HepG2 (cell line): ENCODE data around the gene PCSK5. TPM values are rescaled to one million over a fixed set of nuclear protein-coding genes. Genes with fewer than 3 reads are reported as not detected.

Experiments
- ATAC-seq: fragments of 200-7000 bp; cut with Tn5 transposase; 3 replicates; pipeline ENCODE4 v1.9.1; 2020; ENCODE audit warnings: mild to moderate bottlenecking, moderate library complexity
- BruUV-seq: library from RNA; stranded (reverse); fragments of 400-500 nt; replicated peaks from 2 replicates; lab custom pipeline; 2021; lab: Mats Ljungman, UMichigan
- CTCF ChIA-PET: fragments of 300-600 bp; formaldehyde crosslinking; extraction: SDS; loops from one replicate; lab custom pipeline; 2021; ENCODE audit warnings: low total read pairs, inconsistent platforms, low intra/inter-chr PET ratio; lab: Yijun Ruan, JAX
- POLR2A ChIA-PET: fragments of 350-600 bp; sonication (Branson Sonifier 250); formaldehyde crosslinking; loops from one replicate; lab custom pipeline; 2020; ENCODE audit warnings: antibody characterized with exemption, inconsistent platforms; lab: Yijun Ruan, JAX
- DNase-seq: peaks from one replicate; pipeline ENCODE4 v3.0.0-alpha.2; 2015; ENCODE audit warnings: low spot score
- FAIRE-seq: peaks from 3 replicates; lab custom pipeline; 2011; peaks lifted over from hg19 to GRCh38; lab: Jason Lieb, UNC
- H2AFZ ChIP-seq: one replicate; pipeline ENCODE4 v1.6.1; 2011; ENCODE audit warnings: low read length, inconsistent platforms
- H3K27ac ChIP-seq: fragments of 300-600 bp; 3 replicates; pipeline ENCODE4 v1.8.0; 2011; ENCODE audit warnings: mixed run types, mild to moderate bottlenecking, mixed read lengths, low read length, inconsistent platforms; ENCODE audit not compliant: insufficient read depth; ENCODE audit errors: extremely low read length
- H3K27me3 ChIP-seq, 2 experiments: fragments of 200-600 bp in 1 of 2; 2 replicates in 1 of 2; 3 replicates in 1 of 2; pipeline versions ENCODE4 v1.6.0 to v1.8.0; 2011; ENCODE audit warnings: low read length in 2 of 2, mild to moderate bottlenecking in 2 of 2, moderate library complexity in 2 of 2, inconsistent platforms in 1 of 2; ENCODE audit not compliant: insufficient read depth in 2 of 2, control insufficient read depth in 1 of 2
- H3K36me3 ChIP-seq, 2 experiments: fragments of 200-600 bp in 1 of 2; replicated peaks in 1 of 2; 2 replicates in 1 of 2; 3 replicates in 1 of 2; pipeline versions ENCODE4 v1.5.1 to v1.8.0; 2011; ENCODE audit warnings: low read length in 2 of 2, inconsistent platforms in 1 of 2; ENCODE audit not compliant: insufficient read depth in 2 of 2, control insufficient read depth in 1 of 2
- H3K4me1 ChIP-seq: 2 replicates; pipeline ENCODE4 v1.5.1; 2012; ENCODE audit warnings: low read length, inconsistent platforms; ENCODE audit not compliant: insufficient read depth
- H3K4me2 ChIP-seq: 2 replicates; pipeline ENCODE4 v1.6.0; 2011; ENCODE audit warnings: low read depth, low read length, inconsistent platforms
- H3K4me3 ChIP-seq, 3 experiments: fragments of 200-600 bp in 1 of 3; sonication (generic), shearing (Covaris generic) in 1 of 3; replicated peaks in 1 of 3; 2 replicates each; pipeline ENCODE4 v1.5.1; 2011 to 2016; ENCODE audit warnings: low read length in 3 of 3, inconsistent platforms in 2 of 3, low read depth in 2 of 3, mild to moderate bottlenecking in 2 of 3, control low read depth in 1 of 3, mixed read lengths in 1 of 3; ENCODE audit not compliant: insufficient read depth in 1 of 3
- H3K79me2 ChIP-seq: one replicate; pipeline ENCODE4 v1.6.1; 2011; ENCODE audit warnings: low read length, inconsistent platforms; ENCODE audit not compliant: insufficient read depth
- H3K9ac ChIP-seq: 2 replicates; pipeline ENCODE4 v1.6.0; 2011; ENCODE audit warnings: mild to moderate bottlenecking, low read depth, low read length, inconsistent platforms; ENCODE audit not compliant: insufficient read depth
- H3K9me3 ChIP-seq: 2 replicates; pipeline ENCODE4 v1.5.1; 2012; ENCODE audit warnings: mild to moderate bottlenecking, low read length
- H4K20me1 ChIP-seq: 2 replicates; pipeline ENCODE4 v1.6.0; 2011; ENCODE audit warnings: inconsistent platforms, mild to moderate bottlenecking, low read length, moderate library complexity; ENCODE audit not compliant: insufficient read depth
- GATAD1 ChIP-seq: IDR thresholded peaks from 2 replicates; pipeline ENCODE4 v1.6.1; 2016; ENCODE audit warnings: missing genetic modification reagents, missing compliant biosample characterization
- PAF1 ChIP-seq: IDR thresholded peaks from 2 replicates; pipeline ENCODE4 v1.6.1; 2016; ENCODE audit warnings: missing genetic modification reagents, missing compliant biosample characterization
- WGBS: methylation state at CpG from one replicate; pipeline ENCODE4 v1.1.6; 2017; ENCODE audit warnings: low lambda C conversion rate; 5-methylcytosine and 5-hydroxymethylcytosine counted together
- in situ Hi-C: cut with HindIII; loops from 2 replicates; pipeline ENCODE4 v1.10.0; 2017; ENCODE audit warnings: low pct_unique_long_range_greater_than_20kb; ENCODE audit not compliant: extremely low pct_ligation_motif_present
- intact Hi-C: fragments of 100-400 bp; cut with micrococcal nuclease; formaldehyde crosslinking; loops from one replicate; pipeline ENCODE4 v1.10.0; 2022; ENCODE audit not compliant: unreplicated experiment
- polyA plus RNA-seq, 8 experiments: library from polyadenylated mRNA; depleted of rRNA in 3 of 8; stranded (reverse) in 7 of 8; unstranded in 1 of 8; fragments of >200 nt; fragmentation: Illumina TruSeq in 4 of 8; extraction: Trizol in 4 of 8; gene quantifications; 2 replicates each; pipeline versions ENCODE4 v1.2.1 to v1.2.3, GENCODE V29; 2011 to 2016; ENCODE audit warnings: low read depth in 4 of 8, missing spikeins in 1 of 8, mixed read lengths in 1 of 8; ENCODE audit not compliant: insufficient read depth in 1 of 8
- total RNA-seq, 5 experiments: library from RNA; depleted of rRNA; stranded (reverse); fragments of >200 nt; fragmentation: Illumina TruSeq; extraction: Trizol; gene quantifications; 2 replicates each; pipeline ENCODE4 v1.2.3, GENCODE V29; 2016; ENCODE audit warnings: low read depth in 1 of 5
- TF ChIP-seq, protein P1 (sequence below): sonication (generic); formaldehyde crosslinking; IDR thresholded peaks from 2 replicates; pipeline ENCODE4 v1.5.0; 2020; ENCODE audit warnings: mild to moderate bottlenecking, missing genetic modification reagents, borderline replicate concordance

The PCSK5 gene
- total and polyA plus RNA-seq, 2 of the 13 experiments (the other 11 are each of a cell fraction or from before 2014, with no cell fraction given) = 0.55 to 0.66 TPM

- no peaks in the 10 kb centered on the region for H4K20me1 ChIP-seq
- H2AFZ ChIP-seq = no peak overlapping the region
- 31% methylated on average over 7 of the region's 11 CpGs for WGBS
- intact Hi-C loops = no loop called here
- FAIRE-seq (no peak), DNase-seq (no peak), ATAC-seq (no peak)
- H3K4me3 ChIP-seq = no peak overlapping the region
- H3K4me1 ChIP-seq = no peaks in the 10 kb centered on the region
- ChIA-PET POLR2A (no interaction called here), CTCF (no interaction called here)
- in situ Hi-C loops = no loop called here
- no peak overlapping the region for H3K27ac ChIP-seq
- H3K36me3 ChIP-seq = no peaks in the 10 kb centered on the region
- H3K4me2 ChIP-seq = no peak overlapping the region
- H3K9me3 ChIP-seq = no peaks in the 10 kb centered on the region
- no peak overlapping the region for H3K9ac ChIP-seq
- no TSS peak for BruUV-seq
- TF ChIP-seq, protein P1, sequence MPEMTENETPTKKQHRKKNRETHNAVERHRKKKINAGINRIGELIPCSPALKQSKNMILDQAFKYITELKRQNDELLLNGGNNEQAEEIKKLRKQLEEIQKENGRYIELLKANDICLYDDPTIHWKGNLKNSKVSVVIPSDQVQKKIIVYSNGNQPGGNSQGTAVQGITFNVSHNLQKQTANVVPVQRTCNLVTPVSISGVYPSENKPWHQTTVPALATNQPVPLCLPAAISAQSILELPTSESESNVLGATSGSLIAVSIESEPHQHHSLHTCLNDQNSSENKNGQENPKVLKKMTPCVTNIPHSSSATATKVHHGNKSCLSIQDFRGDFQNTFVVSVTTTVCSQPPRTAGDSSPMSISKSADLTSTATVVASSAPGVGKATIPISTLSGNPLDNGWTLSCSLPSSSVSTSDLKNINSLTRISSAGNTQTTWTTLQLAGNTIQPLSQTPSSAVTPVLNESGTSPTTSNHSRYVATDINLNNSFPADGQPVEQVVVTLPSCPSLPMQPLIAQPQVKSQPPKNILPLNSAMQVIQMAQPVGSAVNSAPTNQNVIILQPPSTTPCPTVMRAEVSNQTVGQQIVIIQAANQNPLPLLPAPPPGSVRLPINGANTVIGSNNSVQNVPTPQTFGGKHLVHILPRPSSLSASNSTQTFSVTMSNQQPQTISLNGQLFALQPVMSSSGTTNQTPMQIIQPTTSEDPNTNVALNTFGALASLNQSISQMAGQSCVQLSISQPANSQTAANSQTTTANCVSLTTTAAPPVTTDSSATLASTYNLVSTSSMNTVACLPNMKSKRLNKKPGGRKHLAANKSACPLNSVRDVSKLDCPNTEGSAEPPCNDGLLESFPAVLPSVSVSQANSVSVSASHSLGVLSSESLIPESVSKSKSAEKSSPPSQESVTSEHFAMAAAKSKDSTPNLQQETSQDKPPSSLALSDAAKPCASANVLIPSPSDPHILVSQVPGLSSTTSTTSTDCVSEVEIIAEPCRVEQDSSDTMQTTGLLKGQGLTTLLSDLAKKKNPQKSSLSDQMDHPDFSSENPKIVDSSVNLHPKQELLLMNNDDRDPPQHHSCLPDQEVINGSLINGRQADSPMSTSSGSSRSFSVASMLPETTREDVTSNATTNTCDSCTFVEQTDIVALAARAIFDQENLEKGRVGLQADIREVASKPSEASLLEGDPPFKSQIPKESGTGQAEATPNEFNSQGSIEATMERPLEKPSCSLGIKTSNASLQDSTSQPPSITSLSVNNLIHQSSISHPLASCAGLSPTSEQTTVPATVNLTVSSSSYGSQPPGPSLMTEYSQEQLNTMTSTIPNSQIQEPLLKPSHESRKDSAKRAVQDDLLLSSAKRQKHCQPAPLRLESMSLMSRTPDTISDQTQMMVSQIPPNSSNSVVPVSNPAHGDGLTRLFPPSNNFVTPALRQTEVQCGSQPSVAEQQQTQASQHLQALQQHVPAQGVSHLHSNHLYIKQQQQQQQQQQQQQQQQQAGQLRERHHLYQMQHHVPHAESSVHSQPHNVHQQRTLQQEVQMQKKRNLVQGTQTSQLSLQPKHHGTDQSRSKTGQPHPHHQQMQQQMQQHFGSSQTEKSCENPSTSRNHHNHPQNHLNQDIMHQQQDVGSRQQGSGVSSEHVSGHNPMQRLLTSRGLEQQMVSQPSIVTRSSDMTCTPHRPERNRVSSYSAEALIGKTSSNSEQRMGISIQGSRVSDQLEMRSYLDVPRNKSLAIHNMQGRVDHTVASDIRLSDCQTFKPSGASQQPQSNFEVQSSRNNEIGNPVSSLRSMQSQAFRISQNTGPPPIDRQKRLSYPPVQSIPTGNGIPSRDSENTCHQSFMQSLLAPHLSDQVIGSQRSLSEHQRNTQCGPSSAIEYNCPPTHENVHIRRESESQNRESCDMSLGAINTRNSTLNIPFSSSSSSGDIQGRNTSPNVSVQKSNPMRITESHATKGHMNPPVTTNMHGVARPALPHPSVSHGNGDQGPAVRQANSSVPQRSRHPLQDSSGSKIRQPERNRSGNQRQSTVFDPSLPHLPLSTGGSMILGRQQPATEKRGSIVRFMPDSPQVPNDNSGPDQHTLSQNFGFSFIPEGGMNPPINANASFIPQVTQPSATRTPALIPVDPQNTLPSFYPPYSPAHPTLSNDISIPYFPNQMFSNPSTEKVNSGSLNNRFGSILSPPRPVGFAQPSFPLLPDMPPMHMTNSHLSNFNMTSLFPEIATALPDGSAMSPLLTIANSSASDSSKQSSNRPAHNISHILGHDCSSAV (CRISPR knock-in tag) = no peak
- TF ChIP-seq PAF1 (CRISPR knock-in tag) = no peak
- TF ChIP-seq GATAD1 (CRISPR knock-in tag) = no peak
- no peaks in the 10 kb centered on the region for H3K27me3 ChIP-seq
- no peaks in the 10 kb centered on the region for H3K79me2 ChIP-seq
Observed at GRCh38 chr9:76162751-76163500, 272.5 kb downstream of the PCSK5 start.
